HCT116 (cell line): ENCODE data around the gene PLBD2.

ENCODE experiments used
- CTCF ChIP-seq, 3 experiments: fragments of 200-600 bp in 1 of 3; sonication (generic) in 1 of 3; IDR thresholded peaks in 2 of 3; conservative IDR thresholded peaks in 1 of 3; 2 replicates each; pipeline ENCODE4 v1.5.1; 2012 to 2017; ENCODE audit warnings: low read depth in 2 of 3, low read length in 2 of 3, antibody characterized with exemption in 1 of 3, borderline replicate concordance in 1 of 3, control low read depth in 1 of 3, mild to moderate bottlenecking in 1 of 3, mixed read lengths in 1 of 3, mixed run types in 1 of 3, moderate library complexity in 1 of 3; ENCODE audit not compliant: insufficient read depth in 1 of 3
- EGR1 ChIP-seq: IDR thresholded peaks from 2 replicates; pipeline ENCODE4 v1.6.1; 2012; ENCODE audit warnings: low read depth
- EZH2 ChIP-seq: fragments of 200-600 bp; sonication (generic); IDR thresholded peaks from 2 replicates; pipeline ENCODE4 v1.6.1; 2017; ENCODE audit warnings: antibody characterized with exemption, mixed run types
- POLR2A ChIP-seq: IDR thresholded peaks from 2 replicates; pipeline ENCODE4 v1.7.0; 2011; ENCODE audit warnings: borderline replicate concordance; ENCODE audit not compliant: insufficient read depth, insufficient read length; ENCODE audit errors: extremely low read depth
- REST ChIP-seq: IDR thresholded peaks from 2 replicates; pipeline ENCODE4 v1.6.1; 2012; ENCODE audit warnings: low read depth
- SIN3A ChIP-seq: IDR thresholded peaks from 2 replicates; pipeline ENCODE4 v1.6.1; 2012; ENCODE audit warnings: low read depth
- SP1 ChIP-seq: IDR thresholded peaks from 2 replicates; pipeline ENCODE4 v1.6.1; 2012; ENCODE audit warnings: low read depth
- YY1 ChIP-seq: IDR thresholded peaks from 2 replicates; pipeline ENCODE4 v1.6.1; 2011; ENCODE audit warnings: low read length, low read depth, moderate library complexity, mild to moderate bottlenecking; ENCODE audit not compliant: insufficient replicate concordance; ENCODE audit errors: extremely low read depth
- TF ChIP-seq, protein P1 (sequence below): IDR thresholded peaks from 2 replicates; pipeline ENCODE4 v1.6.1; 2012

- TF ChIP-seq REST (no peak), CTCF (IDR thresholded peaks at IDR 0.05 in 2 of 3, conservative IDR thresholded peaks at IDR 0.05 in 1 of 3; ENCODE audit: borderline replicate concordance in 1 of 3, insufficient read depth in 1 of 3, low read depth in 2 of 3, low read length in 2 of 3) (peak in 2 of 3 experiments; percentile 5 to 19; a peak in 2 of 6 replicates), EZH2 (no peak), EGR1 (no peak), SIN3A (no peak), SP1 (no peak), YY1 (no peak), POLR2A (no peak)
- TF ChIP-seq, protein P1, sequence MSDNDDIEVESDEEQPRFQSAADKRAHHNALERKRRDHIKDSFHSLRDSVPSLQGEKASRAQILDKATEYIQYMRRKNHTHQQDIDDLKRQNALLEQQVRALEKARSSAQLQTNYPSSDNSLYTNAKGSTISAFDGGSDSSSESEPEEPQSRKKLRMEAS, result no peak
Observed at GRCh38 chr12:113378291-113378690, 19.9 kb downstream of the PLBD2 start.
